Activated CD8-positive, alpha-beta T cell treated with anti-CD3 and anti-CD28 coated beads for 36 hours (primary cell): ENCODE data around the gene PARD6G. TPM values are rescaled to one million over a fixed set of nuclear protein-coding genes. Genes with fewer than 3 reads are reported as not detected.

Experiments used
- ATAC-seq: fragments of 200-7000 bp; cut with Tn5 transposase; one replicate; pipeline ENCODE4 v1.10.0; 2021; ENCODE audit warnings: mild to moderate bottlenecking, moderate library complexity
- CTCF ChIA-PET: fragments of 350-600 bp; sonication (Branson Sonifier 250); formaldehyde crosslinking; loops from one replicate; lab custom pipeline; 2021; ENCODE audit warnings: antibody characterized with exemption; lab: Charles Lee
- POLR2A ChIA-PET: fragments of 350-600 bp; sonication (Branson Sonifier 250); formaldehyde crosslinking; loops from one replicate; lab custom pipeline; 2021; ENCODE audit warnings: antibody characterized with exemption; lab: Charles Lee
- DNase-seq: peaks from one replicate; pipeline ENCODE4 v3.0.0-alpha.2; 2020
- H3K27ac Mint-ChIP-seq: one replicate; pipeline ENCODE4 v1.8.0; 2021; ENCODE audit warnings: mild to moderate bottlenecking, mixed read lengths
- H3K27me3 Mint-ChIP-seq: one replicate; pipeline ENCODE4 v1.8.0; 2021; ENCODE audit warnings: mixed read lengths
- H3K36me3 Mint-ChIP-seq: one replicate; pipeline ENCODE4 v1.8.0; 2021; ENCODE audit warnings: low read depth, mixed read lengths
- H3K4me1 Mint-ChIP-seq: one replicate; pipeline ENCODE4 v1.8.0; 2021; ENCODE audit warnings: low read depth, mixed read lengths
- H3K4me3 Mint-ChIP-seq: one replicate; pipeline ENCODE4 v1.8.0; 2021; ENCODE audit warnings: mild to moderate bottlenecking, moderate library complexity, mixed read lengths
- H3K9me3 Mint-ChIP-seq: one replicate; pipeline ENCODE4 v1.8.0; 2021; ENCODE audit warnings: mixed read lengths
- intact Hi-C: fragments of 100-400 bp; cut with micrococcal nuclease; formaldehyde crosslinking; loops from one replicate; pipeline ENCODE4 v1.10.0; 2022
- total RNA-seq, 2 experiments: library from RNA; stranded (reverse); gene quantifications; one replicate each; pipeline ENCODE4 v1.2.3, GENCODE V29; 2021
- TF ChIP-seq, protein P1 (sequence below): fragments of 200-600 bp; IDR thresholded peaks from one replicate; pipeline ENCODE4 v1.8.0; 2022; ENCODE audit warnings: antibody characterized with exemption, mild to moderate bottlenecking

The PARD6G gene
- total RNA-seq, 2 experiments from 2014 or later: 0.16 to 0.23 TPM

DNA sequence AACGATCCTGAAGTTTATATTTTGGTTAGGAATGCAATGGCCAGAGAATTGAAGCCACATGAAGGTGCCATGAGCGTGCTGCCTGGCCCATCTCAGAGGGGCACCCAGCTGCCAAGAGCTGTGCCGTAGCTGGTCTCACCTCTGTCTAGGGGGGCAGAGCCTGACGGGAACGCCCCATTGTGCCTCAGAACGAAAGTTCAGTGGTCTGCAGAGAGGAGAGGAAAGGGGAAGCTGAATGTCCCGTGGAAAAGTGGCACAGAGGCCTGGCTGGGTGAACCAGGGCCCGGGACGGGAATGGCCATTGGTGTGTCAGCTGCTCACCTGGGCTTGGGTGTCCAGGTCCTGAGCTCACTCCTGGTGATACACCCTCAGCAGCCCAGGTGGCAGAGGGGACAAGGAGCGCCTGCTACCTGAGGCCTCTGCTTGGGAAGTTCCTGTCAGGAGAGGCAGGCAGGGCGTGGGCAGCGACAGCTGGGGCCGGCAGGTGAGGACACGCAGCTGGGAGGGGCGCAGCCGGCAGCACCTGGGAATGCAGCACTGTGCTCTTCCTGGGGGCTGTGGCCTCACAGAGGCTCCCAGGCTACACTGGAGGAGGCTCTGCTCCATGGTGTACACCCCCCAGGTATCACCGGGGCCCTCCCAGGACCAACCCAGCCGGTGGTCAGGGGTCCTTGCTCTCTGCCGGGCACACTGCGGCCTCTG is 67.3 kb downstream of the PARD6G start:
- no peaks in the 10 kb centered on the region for H3K9me3 Mint-ChIP-seq
- no peak for ATAC-seq
- H3K27me3 Mint-ChIP-seq: peaks cover 7% of the 10 kb centered on the region
- H3K36me3 Mint-ChIP-seq: no peaks in the 10 kb centered on the region
- H3K4me3 Mint-ChIP-seq: no peak overlapping the region
- ChIA-PET CTCF (interaction anchor here (0.8 to 1.6 kb wide), 3 partner anchors 9 to 22 kb away, joined by 3 to 4 read pairs (median 4); no protein-coding TSS in a partner anchor), POLR2A (no interaction called here)
- TF ChIP-seq, protein P1, sequence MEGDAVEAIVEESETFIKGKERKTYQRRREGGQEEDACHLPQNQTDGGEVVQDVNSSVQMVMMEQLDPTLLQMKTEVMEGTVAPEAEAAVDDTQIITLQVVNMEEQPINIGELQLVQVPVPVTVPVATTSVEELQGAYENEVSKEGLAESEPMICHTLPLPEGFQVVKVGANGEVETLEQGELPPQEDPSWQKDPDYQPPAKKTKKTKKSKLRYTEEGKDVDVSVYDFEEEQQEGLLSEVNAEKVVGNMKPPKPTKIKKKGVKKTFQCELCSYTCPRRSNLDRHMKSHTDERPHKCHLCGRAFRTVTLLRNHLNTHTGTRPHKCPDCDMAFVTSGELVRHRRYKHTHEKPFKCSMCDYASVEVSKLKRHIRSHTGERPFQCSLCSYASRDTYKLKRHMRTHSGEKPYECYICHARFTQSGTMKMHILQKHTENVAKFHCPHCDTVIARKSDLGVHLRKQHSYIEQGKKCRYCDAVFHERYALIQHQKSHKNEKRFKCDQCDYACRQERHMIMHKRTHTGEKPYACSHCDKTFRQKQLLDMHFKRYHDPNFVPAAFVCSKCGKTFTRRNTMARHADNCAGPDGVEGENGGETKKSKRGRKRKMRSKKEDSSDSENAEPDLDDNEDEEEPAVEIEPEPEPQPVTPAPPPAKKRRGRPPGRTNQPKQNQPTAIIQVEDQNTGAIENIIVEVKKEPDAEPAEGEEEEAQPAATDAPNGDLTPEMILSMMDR: no peak
- peaks cover 11% of the 10 kb centered on the region for H3K4me1 Mint-ChIP-seq
- H3K27ac Mint-ChIP-seq: no peak overlapping the region
- DNase-seq: no peak
- intact Hi-C loops: no loop called here

DNA sequence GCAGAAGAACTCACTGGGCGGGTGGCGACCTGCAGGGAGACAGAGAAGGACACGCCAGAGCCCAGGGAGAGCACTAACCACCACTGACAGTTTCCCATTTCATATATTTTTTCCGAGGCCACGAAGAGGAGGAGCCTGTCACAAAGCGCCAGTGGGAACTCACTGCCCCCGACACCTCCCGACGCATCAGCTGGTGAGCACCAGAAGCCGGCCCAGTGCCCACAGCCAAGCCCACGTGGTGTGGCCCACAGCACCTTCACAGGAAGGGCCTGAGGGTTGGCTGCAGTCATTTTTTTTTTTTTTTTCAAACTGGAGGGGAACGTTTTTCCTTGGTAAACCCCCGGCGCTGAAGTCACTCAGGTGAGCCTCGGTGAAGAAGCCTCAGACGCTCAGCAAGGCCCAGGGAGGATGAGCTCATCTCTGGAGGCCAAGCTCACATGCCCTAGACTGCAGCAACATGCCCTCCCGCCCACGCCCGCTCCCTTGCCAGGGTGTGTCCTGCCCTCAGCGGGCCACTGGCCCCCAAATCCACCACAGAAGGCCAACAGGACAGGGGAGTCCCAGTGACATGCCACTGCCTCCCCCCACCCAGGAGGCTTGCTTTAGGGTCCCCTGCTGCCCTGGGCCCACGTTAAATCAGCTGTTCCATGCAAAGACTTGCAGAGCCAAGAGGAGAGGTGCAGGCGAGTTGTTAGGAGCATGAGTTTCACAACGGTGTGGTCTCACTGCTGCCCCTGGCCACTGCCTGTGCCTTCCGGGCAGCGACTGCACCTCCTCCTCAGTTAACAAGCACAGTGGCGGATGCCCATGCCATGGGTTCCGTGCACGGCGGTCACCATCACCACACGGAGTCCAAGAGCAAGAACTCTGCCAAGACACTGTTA is 68.1 kb downstream of the PARD6G start:
- Mint-ChIP-seq H3K27ac (no peak overlapping the region), H3K4me3 (no peak overlapping the region), H3K9me3 (no peaks in the 10 kb centered on the region), H3K4me1 (peaks cover 14% of the 10 kb centered on the region), H3K36me3 (no peaks in the 10 kb centered on the region), H3K27me3 (peaks cover 7% of the 10 kb centered on the region)
- ChIA-PET CTCF (interaction anchor here (1.1 to 1.6 kb wide), 3 partner anchors 8 to 22 kb away, joined by 4 read pairs; no protein-coding TSS in a partner anchor), POLR2A (no interaction called here)
- ATAC-seq (no peak), DNase-seq (no peak)
- TF ChIP-seq, protein P1: no peak
- intact Hi-C loops: no loop called here

DNA sequence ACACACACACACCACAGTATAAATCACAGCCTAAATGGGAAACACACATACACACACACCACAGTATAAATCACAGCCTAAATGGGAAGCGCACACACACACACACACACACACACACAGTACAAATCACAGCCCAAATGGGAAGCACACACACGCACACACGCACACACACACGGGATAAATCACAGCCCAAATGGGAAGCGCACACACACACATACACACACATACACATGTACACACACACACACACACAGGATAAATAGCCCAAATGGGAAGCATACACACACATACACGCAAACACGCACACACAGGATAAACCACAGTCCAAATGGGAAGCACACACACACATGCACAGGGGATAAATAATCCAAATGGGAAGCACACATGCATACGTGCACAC is 70.2 kb downstream of the PARD6G start:
- no peak for ATAC-seq
- H3K27ac Mint-ChIP-seq: no peak overlapping the region
- POLR2A ChIA-PET: no interaction called here
- CTCF ChIA-PET: no interaction called here
- DNase-seq: no peak
- peaks cover 15% of the 10 kb centered on the region for H3K4me1 Mint-ChIP-seq
- TF ChIP-seq, protein P1: no peak
- no peak overlapping the region for H3K4me3 Mint-ChIP-seq
- no peaks in the 10 kb centered on the region for H3K9me3 Mint-ChIP-seq
- intact Hi-C loops: no loop called here
- no peaks in the 10 kb centered on the region for H3K36me3 Mint-ChIP-seq
- H3K27me3 Mint-ChIP-seq: peaks cover 8% of the 10 kb centered on the region

DNA sequence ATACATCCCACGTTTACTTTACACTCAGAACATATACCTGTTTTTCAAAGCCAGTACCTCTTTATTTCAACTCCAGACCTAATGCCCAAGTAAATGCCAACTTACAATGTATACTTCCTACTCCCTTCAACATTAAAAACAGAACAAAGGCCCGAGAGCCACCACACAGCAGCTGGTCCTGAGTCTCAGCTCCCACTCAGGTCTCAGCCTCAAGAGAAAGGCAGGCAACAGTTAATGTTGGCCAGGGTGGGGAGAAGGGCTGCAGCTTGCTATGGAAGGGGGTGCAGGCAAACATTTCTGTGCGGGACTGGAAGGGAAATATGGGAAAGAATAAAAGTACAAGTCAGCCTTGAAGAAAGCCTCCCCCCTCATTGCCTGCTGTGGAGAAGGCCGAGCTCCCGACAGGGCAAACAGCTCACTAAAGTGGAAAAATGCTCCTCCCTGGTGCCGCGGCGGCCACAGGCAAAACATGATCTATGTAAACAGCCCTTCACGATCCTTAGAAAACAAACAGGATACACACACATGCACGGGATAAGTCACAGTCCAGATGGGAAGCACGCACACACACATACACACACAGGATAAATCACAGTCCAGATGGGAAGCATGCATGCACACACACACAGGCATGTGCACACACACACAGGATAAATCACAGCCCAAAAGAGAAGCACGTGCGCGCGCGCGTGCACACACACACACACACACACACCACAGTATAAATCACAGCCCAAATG is 70.8 kb downstream of the PARD6G start:
- Mint-ChIP-seq H3K4me3 (no peak overlapping the region), H3K4me1 (peaks cover 18% of the 10 kb centered on the region), H3K27ac (no peak overlapping the region), H3K9me3 (no peaks in the 10 kb centered on the region), H3K36me3 (no peaks in the 10 kb centered on the region), H3K27me3 (peaks cover 11% of the 10 kb centered on the region)
- DNase-seq (no peak), ATAC-seq (no peak)
- CTCF ChIA-PET: interaction anchor here (1.7 to 4.4 kb wide), 2 partner anchors 18 to 26 kb away, joined by 7 to 22 read pairs; no protein-coding TSS in a partner anchor
- TF ChIP-seq, protein P1: no peak
- POLR2A ChIA-PET: no interaction called here
- intact Hi-C loops: no loop called here
